ENCODE results near the gene CLTRN. TPM values are rescaled to one million over a fixed set of nuclear protein-coding genes. Genes with fewer than 3 reads are reported as not detected.

CLTRN gene
- total and polyA plus RNA-seq, 2 donors (not counting 3 experiments of a cell fraction or from before 2014, with no cell fraction given): 0.04 TPM; not detected in 1

- H3K27me3 ChIP-seq (ENCODE audit: control insufficient read depth in 2 of 2, insufficient read depth in 2 of 2, low read length in 2 of 2): peaks cover 0 to 2% of the 10 kb centered on the region in 2 experiments
- dilution Hi-C loops (cut with MboI; ENCODE audit: extremely low pct_ligation_motif_present, low sequenced_read_pairs) (no loop called here), intact Hi-C loops (cut with micrococcal nuclease) (no loop called here)
- no peak for TF ChIP-seq POLR2AphosphoS5 (IDR thresholded peaks at IDR 0.05; ENCODE audit: insufficient read depth, low read depth, low read length)
- no peak for TF ChIP-seq MAX (IDR thresholded peaks at IDR 0.05; ENCODE audit: insufficient read depth, insufficient read length)
- TF ChIP-seq MYC (IDR thresholded peaks at IDR 0.05; ENCODE audit: low read depth, low read length): no peak
- BruUV-seq (replicated peaks): no TSS peak
- ChIA-PET POLR2A (no interaction called here), CTCF (interaction anchor here (1.3 kb wide), 1 partner anchor 9 kb away, joined by 4 read pairs; no protein-coding TSS in a partner anchor)
- H3K9me1 ChIP-seq (replicated peaks; ENCODE audit: control insufficient read depth, extremely low read depth, insufficient read depth, low read length): no peaks in the 10 kb centered on the region
- H4K20me1 ChIP-seq (replicated peaks; ENCODE audit: control insufficient read depth, extremely low read depth, insufficient read depth, low read length): no peaks in the 10 kb centered on the region
- H3K27ac ChIP-seq (ENCODE audit: insufficient read depth, low read depth, low read length): no peak overlapping the region
- no peaks in the 10 kb centered on the region for H3K9me3 ChIP-seq (replicated peaks; ENCODE audit: control insufficient read depth, insufficient read depth, low read length)
- no peaks in the 10 kb centered on the region for H3K4me1 ChIP-seq (ENCODE audit: control insufficient read depth, extremely low read depth, insufficient read depth, low read length)
- H3K9ac ChIP-seq (replicated peaks; ENCODE audit: extremely low read depth, insufficient read depth, low read length): no peak overlapping the region
- no peak overlapping the region for H3K4me2 ChIP-seq (ENCODE audit: insufficient read depth, low read length)
- H3K79me2 ChIP-seq (ENCODE audit: control insufficient read depth, insufficient read depth, low read length): no peaks in the 10 kb centered on the region
- H2AFZ ChIP-seq (ENCODE audit: low read depth, low read length): no peak overlapping the region
- H3K4me3 ChIP-seq (replicated peaks in 1 of 3; ENCODE audit: insufficient read depth in 1 of 3, low read depth in 1 of 3, low read length in 3 of 3): no peak overlapping the region
- H3K36me3 ChIP-seq (ENCODE audit: control insufficient read depth in 2 of 2, extremely low read depth in 1 of 2, insufficient read depth in 2 of 2, low read length in 2 of 2): no peaks in the 10 kb centered on the region
- FAIRE-seq (no peak), DNase-seq (ENCODE audit: low read depth, low spot score) (no peak)
Observed at GRCh38 chrX:15598026-15598425, 66.6 kb downstream of the CLTRN start.

- Histone ChIP-seq H3K9ac (replicated peaks; ENCODE audit: extremely low read depth, insufficient read depth, low read length) (no peak overlapping the region), H3K79me2 (ENCODE audit: control insufficient read depth, insufficient read depth, low read length) (no peaks in the 10 kb centered on the region), H3K9me3 (replicated peaks; ENCODE audit: control insufficient read depth, insufficient read depth, low read length) (no peaks in the 10 kb centered on the region), H4K20me1 (replicated peaks; ENCODE audit: control insufficient read depth, extremely low read depth, insufficient read depth, low read length) (no peaks in the 10 kb centered on the region), H3K4me3 (replicated peaks in 1 of 3; ENCODE audit: insufficient read depth in 1 of 3, low read depth in 1 of 3, low read length in 3 of 3) (no peak overlapping the region), H3K36me3 (ENCODE audit: control insufficient read depth in 2 of 2, extremely low read depth in 1 of 2, insufficient read depth in 2 of 2, low read length in 2 of 2) (no peaks in the 10 kb centered on the region), H3K27me3 (ENCODE audit: control insufficient read depth in 2 of 2, insufficient read depth in 2 of 2, low read length in 2 of 2) (peaks cover 3 to 4% of the 10 kb centered on the region in 2 experiments), H3K9me1 (replicated peaks; ENCODE audit: control insufficient read depth, extremely low read depth, insufficient read depth, low read length) (no peaks in the 10 kb centered on the region), H3K27ac (ENCODE audit: insufficient read depth, low read depth, low read length) (no peak overlapping the region), H3K4me1 (ENCODE audit: control insufficient read depth, extremely low read depth, insufficient read depth, low read length) (no peaks in the 10 kb centered on the region), H3K4me2 (ENCODE audit: insufficient read depth, low read length) (no peak overlapping the region), H2AFZ (ENCODE audit: low read depth, low read length) (no peak overlapping the region)
- TF ChIP-seq MYC (IDR thresholded peaks at IDR 0.05; ENCODE audit: low read depth, low read length) (no peak), CTCF (IDR thresholded peaks at IDR 0.05; ENCODE audit: extremely low read depth in 1 of 2, insufficient read depth in 1 of 2, low read depth in 1 of 2, low read length in 2 of 2) (no peak), JUN (IDR thresholded peaks at IDR 0.05; ENCODE audit: borderline replicate concordance, insufficient read depth, insufficient read length, low read depth) (no peak), MAX (IDR thresholded peaks at IDR 0.05; ENCODE audit: insufficient read depth, insufficient read length) (no peak), POLR2AphosphoS5 (IDR thresholded peaks at IDR 0.05; ENCODE audit: insufficient read depth, low read depth, low read length) (no peak), EZH2 (IDR thresholded peaks at IDR 0.05; ENCODE audit: borderline replicate concordance, low read depth, low read length, severe bottlenecking) (no peak), POLR2A (IDR thresholded peaks at IDR 0.05; ENCODE audit: low read depth, low read length) (no peak), GATA2 (IDR thresholded peaks at IDR 0.05; ENCODE audit: insufficient read depth, insufficient read length, low read depth, low read length) (no peak)
- no TSS peak for BruUV-seq (replicated peaks)
- dilution Hi-C loops (cut with MboI; ENCODE audit: extremely low pct_ligation_motif_present, low sequenced_read_pairs) (no loop called here), intact Hi-C loops (cut with micrococcal nuclease) (no loop called here)
- ChIA-PET CTCF (no interaction called here), POLR2A (no interaction called here)
- DNase-seq (ENCODE audit: low read depth, low spot score) (no peak), FAIRE-seq (peak; percentile 54)
Observed at GRCh38 chrX:15594371-15594770, 70.2 kb downstream of the CLTRN start.
